ENCODE measurements around the gene HOXA4. TPM values are rescaled to one million over a fixed set of nuclear protein-coding genes. Genes with fewer than 3 reads are reported as not detected.

The HOXA4 gene
- total and polyA plus RNA-seq, 2 of the 8 experiments (the other 6 are each of a cell fraction or from before 2014, with no cell fraction given) = not detected

GRCh38 chr7:27163288-27164044 is 32.9 kb upstream of the HOXA4 start:
- Histone ChIP-seq H2BK15ac (ENCODE audit: low read length) (no peak overlapping the region), H2AK5ac (ENCODE audit: low read depth, low read length) (no peak overlapping the region), H3K23me2 (ENCODE audit: low read depth, low read length) (no peaks in the 10 kb centered on the region), H3K79me2 (ENCODE audit: control insufficient read depth in 1 of 2, insufficient read depth in 2 of 2, low read length in 2 of 2) (no peaks in the 10 kb centered on the region), H4K8ac (ENCODE audit: extremely low read depth, insufficient read depth, low read length) (no peak overlapping the region), H3K27me3 (replicated peaks in 1 of 4; ENCODE audit: control insufficient read depth in 3 of 4, extremely low read depth in 1 of 4, insufficient read depth in 3 of 4, low read length in 3 of 4) (peaks cover 98 to 100% (median 99%) of the 10 kb centered on the region in 4 experiments), H4K5ac (ENCODE audit: insufficient read length, low read depth, low read length) (no peak overlapping the region), H3K14ac (ENCODE audit: insufficient read length) (no peak overlapping the region), H3K23ac (ENCODE audit: insufficient read length) (no peak overlapping the region), H3K9me3 (ENCODE audit: insufficient read depth in 2 of 2, low read depth in 1 of 2, low read length in 1 of 2) (peaks cover 0 to 6% of the 10 kb centered on the region in 2 experiments; a peak in 1 of 4 replicates), H4K20me1 (replicated peaks in 1 of 2; ENCODE audit: control insufficient read depth in 1 of 2, insufficient read depth in 2 of 2, low read length in 2 of 2) (peaks cover 17 to 29% of the 10 kb centered on the region in 2 experiments), H4K91ac (replicated peaks; ENCODE audit: insufficient read length, low read length) (no peak overlapping the region), H3K4me1 (replicated peaks in 1 of 4; ENCODE audit: control insufficient read depth in 3 of 4, insufficient read depth in 4 of 4, low read length in 3 of 4) (no peaks in the 10 kb centered on the region; a peak in 4 of 7 replicates), H2AFZ (ENCODE audit: low read length) (no peak overlapping the region), H3K27ac (ENCODE audit: low read depth, low read length) (no peak overlapping the region), H3K4me3 (ENCODE audit: extremely low read depth in 1 of 4, insufficient read depth in 2 of 4, low read depth in 3 of 4, low read length in 4 of 4) (no peak overlapping the region), H3K4me2 (ENCODE audit: insufficient read depth in 1 of 2, low read depth in 2 of 2, low read length in 2 of 2) (no peak overlapping the region; a peak in 1 of 4 replicates), H2BK120ac (replicated peaks; ENCODE audit: low read depth, low read length) (no peak overlapping the region), H3K36me3 (ENCODE audit: control insufficient read depth in 2 of 4, insufficient read depth in 4 of 4, low read length in 3 of 4) (peaks cover 0 to 20% (median 0%) of the 10 kb centered on the region in 4 experiments; a peak in 1 of 8 replicates), H2BK12ac (ENCODE audit: low read depth, low read length) (no peak overlapping the region), H3K4ac (replicated peaks; ENCODE audit: insufficient read length, low read depth, low read length) (no peak overlapping the region), H3K9ac (replicated peaks in 1 of 4; ENCODE audit: extremely low read depth in 1 of 4, low read depth in 3 of 4, low read length in 3 of 4) (no peak overlapping the region), H3K18ac (ENCODE audit: extremely low read depth, low read length) (no peak overlapping the region), H2BK20ac (ENCODE audit: low read length) (no peak overlapping the region), H3K79me1 (ENCODE audit: low read depth, low read length) (no peaks in the 10 kb centered on the region), H2BK5ac (ENCODE audit: low read depth, low read length) (no peak overlapping the region), H3K56ac (replicated peaks; ENCODE audit: insufficient read length, low read depth, low read length) (no peak overlapping the region)
- DNase-seq (ENCODE audit: low read depth in 1 of 2, low spot score in 2 of 2) (no peak), FAIRE-seq (no peak)
- POLR2A ChIA-PET (ENCODE audit: partially characterized antibody) = no interaction called here
- 39% methylated on average over 24 of the region's 24 CpGs; no CpG with 5 or more reads in 1 of the 2 experiments for WGBS, 2 experiments (ENCODE audit: extremely low coverage in 1 of 2, insufficient coverage in 1 of 2, insufficient read length in 1 of 2, insufficient replicate concordance in 2 of 2, low coverage in 1 of 2, low lambda C conversion rate in 2 of 2, missing lambda C conversion rate in 1 of 2)
- CTCF ChIA-PET (ENCODE audit: partially characterized antibody) = interaction anchor here (0.8 to 4.4 kb wide), 11 partner anchors 8 to 69 kb away, joined by 3 to 80 read pairs (median 4); partner anchors contain the start of genes HOXA11, HOXA3, HOXA5 and HOXA6
- TF ChIP-seq POLR2AphosphoS5 (IDR thresholded peaks at IDR 0.05; ENCODE audit: low read depth, low read length) (no peak), MAX (IDR thresholded peaks at IDR 0.05) (no peak), RNF2 (IDR thresholded peaks at IDR 0.05; ENCODE audit: borderline replicate concordance, low read depth, low read length, missing control alignments, poor library complexity, severe bottlenecking) (peak; percentile 83), CBX8 (IDR thresholded peaks at IDR 0.05; ENCODE audit: borderline replicate concordance, low read depth, low read length) (no peak; the same call in 1 of the 2 replicates), HDAC2 (IDR thresholded peaks at IDR 0.05; ENCODE audit: borderline replicate concordance in 1 of 2, low read depth in 2 of 2, low read length in 2 of 2) (no peak), USF2 (IDR thresholded peaks at IDR 0.05; ENCODE audit: low read length) (no peak), EZH2 (IDR thresholded peaks at IDR 0.05; ENCODE audit: low read depth, low read length, severe bottlenecking) (peak; percentile 70), SUZ12 (IDR thresholded peaks at IDR 0.05; ENCODE audit: low read length) (peak; percentile 25), SP2 (IDR thresholded peaks at IDR 0.05; ENCODE audit: low read length) (no peak)
